ENCODE results near the gene SMS. TPM values are rescaled to one million over a fixed set of nuclear protein-coding genes. Genes with fewer than 3 reads are reported as not detected.

The SMS gene
- polyA plus RNA-seq, 1 donor (not counting 4 experiments of a cell fraction or from before 2014, with no cell fraction given) = 142 TPM

- Histone ChIP-seq H3K9me1 (ENCODE audit: control insufficient read depth, extremely low read depth, insufficient read depth, low read length) (peaks cover 2% of the 10 kb centered on the region), H2AFZ (ENCODE audit: control insufficient read depth, low read length) (no peak overlapping the region), H3K9me3 (ENCODE audit: control insufficient read depth, low read depth, low read length) (no peaks in the 10 kb centered on the region), H3K9ac (ENCODE audit: control insufficient read depth, extremely low read depth, insufficient read depth, low read length) (peak overlapping the region; percentile 45), H3K79me2 (ENCODE audit: control insufficient read depth, insufficient read depth, low read length) (peaks cover 67% of the 10 kb centered on the region), H3K4me1 (ENCODE audit: control insufficient read depth, extremely low read depth, insufficient read depth, low read length) (peaks cover 50% of the 10 kb centered on the region), H3K27me3 (ENCODE audit: control insufficient read depth, extremely low read depth, insufficient read depth, low read length) (no peaks in the 10 kb centered on the region), H3K4me2 (ENCODE audit: control insufficient read depth, extremely low read depth, insufficient read depth, low read depth, low read length) (peak overlapping the region; percentile 65), H3K4me3 (ENCODE audit: control insufficient read depth in 2 of 3, extremely low read depth in 1 of 3, insufficient read depth in 2 of 3, low read depth in 1 of 3, low read length in 3 of 3) (peak overlapping the region in 1 of 3 experiments; percentile 5), H3K27ac (ENCODE audit: control insufficient read depth, insufficient read depth, low read length) (peak overlapping the region; percentile 67), H4K20me1 (ENCODE audit: control insufficient read depth, extremely low read depth, insufficient read depth, low read length) (peaks cover 14% of the 10 kb centered on the region), H3K36me3 (ENCODE audit: control insufficient read depth in 2 of 2, extremely low read depth in 1 of 2, insufficient read depth in 2 of 2, low read length in 2 of 2) (peaks cover 0 to 3% of the 10 kb centered on the region in 2 experiments)
- TF ChIP-seq CTCF (optimal IDR thresholded peaks at IDR 0.05 in 1 of 3, IDR thresholded peaks at IDR 0.05 in 1 of 3, conservative IDR thresholded peaks at IDR 0.05 in 1 of 3; ENCODE audit: extremely low read depth in 1 of 3, insufficient read depth in 2 of 3, low read length in 3 of 3) (no peak), EZH2 (IDR thresholded peaks at IDR 0.05; ENCODE audit: low read length) (no peak)
- FAIRE-seq (peak; percentile 75), DNase-seq (ENCODE audit: low read depth, low spot score) (peak; percentile 65)
- dilution Hi-C loops (cut with MboI; ENCODE audit: extremely low pct_ligation_motif_present, low sequenced_read_pairs) = no loop called here
Measured at GRCh38 chrX:21944136-21944615, 3.7 kb downstream of the SMS start.

- peak; percentile 67 for FAIRE-seq
- peaks cover 0 to 3% of the 10 kb centered on the region in 2 experiments for H3K36me3 ChIP-seq (ENCODE audit: control insufficient read depth in 2 of 2, extremely low read depth in 1 of 2, insufficient read depth in 2 of 2, low read length in 2 of 2)
- H3K9me1 ChIP-seq (ENCODE audit: control insufficient read depth, extremely low read depth, insufficient read depth, low read length) = peaks cover 2% of the 10 kb centered on the region
- peak overlapping the region; percentile 62 for H3K27ac ChIP-seq (ENCODE audit: control insufficient read depth, insufficient read depth, low read length)
- H3K4me2 ChIP-seq (ENCODE audit: control insufficient read depth, extremely low read depth, insufficient read depth, low read depth, low read length) = peak overlapping the region; percentile 47
- peaks cover 85% of the 10 kb centered on the region for H3K79me2 ChIP-seq (ENCODE audit: control insufficient read depth, insufficient read depth, low read length)
- H2AFZ ChIP-seq (ENCODE audit: control insufficient read depth, low read length) = no peak overlapping the region
- no peak for DNase-seq (ENCODE audit: low read depth, low spot score)
- H3K9me3 ChIP-seq (ENCODE audit: control insufficient read depth, low read depth, low read length) = no peaks in the 10 kb centered on the region
- H4K20me1 ChIP-seq (ENCODE audit: control insufficient read depth, extremely low read depth, insufficient read depth, low read length) = peaks cover 14% of the 10 kb centered on the region
- H3K4me3 ChIP-seq (ENCODE audit: control insufficient read depth in 2 of 3, extremely low read depth in 1 of 3, insufficient read depth in 2 of 3, low read depth in 1 of 3, low read length in 3 of 3) = no peak overlapping the region
- dilution Hi-C loops (cut with MboI; ENCODE audit: extremely low pct_ligation_motif_present, low sequenced_read_pairs) = no loop called here
- H3K9ac ChIP-seq (ENCODE audit: control insufficient read depth, extremely low read depth, insufficient read depth, low read length) = peak overlapping the region; percentile 13
- H3K4me1 ChIP-seq (ENCODE audit: control insufficient read depth, extremely low read depth, insufficient read depth, low read length) = peaks cover 46% of the 10 kb centered on the region
- H3K27me3 ChIP-seq (ENCODE audit: control insufficient read depth, extremely low read depth, insufficient read depth, low read length) = no peaks in the 10 kb centered on the region
- TF ChIP-seq CTCF (optimal IDR thresholded peaks at IDR 0.05 in 1 of 3, IDR thresholded peaks at IDR 0.05 in 1 of 3, conservative IDR thresholded peaks at IDR 0.05 in 1 of 3; ENCODE audit: extremely low read depth in 1 of 3, insufficient read depth in 2 of 3, low read length in 3 of 3) (no peak), EZH2 (IDR thresholded peaks at IDR 0.05; ENCODE audit: low read length) (no peak)
Measured at GRCh38 chrX:21946925-21947641, 6.6 kb downstream of the SMS start.
